GM21723 (cell line): Measurements from ENCODE around the gene LIN28B.
"Not testable (repeated sequence)": the region's sequence is repeated elsewhere in the genome, so short reads cannot be mapped to it uniquely, and the experiment has no call there.

Experiments
- ATAC-seq: cut with Tn5 transposase; IDR thresholded peaks from one replicate; pipeline ENCODE4 v1.9.1; 2021; ENCODE audit warnings: mild to moderate bottlenecking, moderate library complexity; ENCODE audit not compliant: unreplicated experiment

LIN28B gene

DNA sequence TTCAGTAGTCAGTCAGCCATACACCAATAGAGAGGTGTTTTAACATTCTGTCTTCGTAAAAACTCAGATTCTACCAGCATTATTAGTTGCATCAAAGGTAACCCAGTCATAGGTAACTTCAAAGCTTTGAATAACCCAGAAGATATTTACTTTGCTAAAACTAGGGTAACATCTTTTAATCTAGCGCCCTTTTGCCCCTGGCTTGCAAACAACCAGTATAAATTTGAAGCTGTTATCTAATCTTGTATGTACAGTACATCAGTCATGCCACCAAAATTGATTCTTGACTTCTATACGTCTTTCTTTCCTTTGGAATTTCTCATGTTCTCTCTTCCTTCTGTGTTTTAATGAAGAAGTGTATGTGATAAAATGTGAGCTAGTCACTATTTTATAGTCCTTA is 109.3 kb downstream of the LIN28B start:
- ATAC-seq = no peak

DNA sequence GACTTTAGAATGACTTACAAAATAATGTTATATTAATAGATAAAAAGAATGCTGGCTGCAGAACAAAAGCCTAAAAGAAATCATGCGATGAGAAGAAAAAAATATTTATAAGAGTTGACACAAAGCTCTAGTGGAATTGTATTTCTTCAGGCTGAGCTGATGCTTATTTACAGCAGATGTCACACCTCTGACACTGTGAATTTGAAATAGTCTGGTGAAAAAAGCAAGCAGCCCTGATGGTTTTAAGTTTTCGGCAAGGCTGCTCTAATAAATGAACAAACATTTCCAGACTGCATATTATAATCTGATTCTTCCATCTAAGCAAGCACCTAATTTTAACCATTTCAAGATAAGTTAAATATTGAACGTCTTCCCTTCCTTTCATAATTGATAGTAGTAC is 109.9 kb downstream of the LIN28B start:
- ATAC-seq = no peak

DNA sequence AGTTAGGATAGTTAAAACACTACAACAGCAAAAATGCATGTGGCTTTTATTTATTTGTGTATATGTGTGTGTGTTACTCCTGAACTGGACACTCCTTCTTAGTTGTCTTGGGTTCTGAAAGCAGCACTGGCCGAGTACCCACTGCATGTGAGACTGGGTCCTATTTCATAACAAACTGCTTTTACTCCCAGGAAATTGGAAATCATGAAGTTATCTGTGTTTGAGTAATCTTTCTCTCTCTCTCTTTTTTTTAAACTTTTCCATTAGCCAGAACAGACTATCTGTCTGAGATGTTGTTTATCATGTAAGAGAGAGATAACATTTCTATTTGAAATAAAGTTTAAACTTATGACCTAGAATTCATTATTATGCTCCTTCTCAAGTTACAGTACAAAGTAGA is 110.4 kb downstream of the LIN28B start:
- no peak for ATAC-seq

DNA sequence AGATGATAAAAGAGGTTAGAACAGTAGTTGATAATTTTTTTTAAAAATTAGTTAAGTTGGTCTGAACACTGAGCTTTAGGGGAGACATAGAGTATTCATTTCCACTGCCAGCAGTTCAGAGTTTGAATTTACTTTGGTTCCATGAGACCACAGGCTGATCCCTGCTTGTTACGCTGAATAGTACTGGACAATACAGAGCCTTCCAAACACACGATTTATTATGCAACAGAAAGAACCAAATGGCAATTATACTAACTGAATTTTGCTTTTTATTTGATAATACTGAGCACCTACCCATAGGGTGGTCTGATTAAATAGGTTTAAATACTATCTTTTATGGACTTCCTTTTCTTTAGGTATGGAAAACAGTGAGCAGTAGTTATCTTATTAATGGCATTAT is 111.5 kb downstream of the LIN28B start:
- ATAC-seq = no peak

DNA sequence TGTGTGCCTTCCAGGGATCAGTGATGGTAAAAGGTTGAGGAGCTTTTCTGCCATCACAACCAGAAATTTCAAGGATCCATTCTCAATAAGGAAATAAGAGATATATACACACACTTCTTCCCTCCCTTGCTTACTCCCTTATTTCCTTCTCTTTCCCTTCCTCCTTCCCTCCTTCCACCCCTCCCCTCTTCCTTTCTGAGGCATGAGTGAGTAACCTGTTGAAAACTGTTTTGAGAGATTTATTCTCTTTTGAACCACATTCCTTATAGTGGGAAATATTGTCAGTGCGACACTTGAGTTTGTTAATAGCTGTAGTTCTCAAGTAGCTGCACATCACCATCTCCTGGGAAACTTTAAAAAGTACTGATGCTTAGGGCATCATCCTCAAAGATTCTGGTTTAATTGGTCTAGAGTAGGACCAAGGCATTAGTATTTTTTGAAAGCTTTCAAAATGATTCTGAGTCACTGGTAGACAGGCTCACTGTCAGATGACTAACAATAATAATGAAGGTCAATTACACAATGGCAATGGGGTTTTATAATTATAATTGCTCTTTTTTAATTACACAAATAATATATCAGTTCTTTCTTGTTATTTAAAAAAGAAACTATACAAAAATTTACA is 113.0 kb downstream of the LIN28B start:
- no peak for ATAC-seq

DNA sequence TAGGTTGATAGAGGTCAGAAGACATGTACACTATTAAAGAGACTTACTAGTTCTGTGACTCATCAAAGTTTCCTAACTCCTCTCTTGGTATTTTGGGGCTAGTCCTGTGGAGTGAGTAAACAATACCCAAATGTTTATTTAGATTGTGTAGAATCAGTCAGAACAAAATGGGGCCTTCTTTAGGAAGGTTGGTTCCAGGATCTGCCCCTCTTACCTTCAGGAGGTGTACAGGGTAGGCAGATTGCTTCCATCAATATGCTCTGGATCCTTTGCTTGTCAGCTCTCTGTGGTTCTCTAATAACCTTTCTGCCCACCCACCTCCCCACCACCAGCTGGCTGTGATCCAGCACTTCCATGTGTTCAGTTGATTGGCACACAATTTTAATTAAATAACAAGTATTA is 115.9 kb downstream of the LIN28B start:
- ATAC-seq = no peak

DNA sequence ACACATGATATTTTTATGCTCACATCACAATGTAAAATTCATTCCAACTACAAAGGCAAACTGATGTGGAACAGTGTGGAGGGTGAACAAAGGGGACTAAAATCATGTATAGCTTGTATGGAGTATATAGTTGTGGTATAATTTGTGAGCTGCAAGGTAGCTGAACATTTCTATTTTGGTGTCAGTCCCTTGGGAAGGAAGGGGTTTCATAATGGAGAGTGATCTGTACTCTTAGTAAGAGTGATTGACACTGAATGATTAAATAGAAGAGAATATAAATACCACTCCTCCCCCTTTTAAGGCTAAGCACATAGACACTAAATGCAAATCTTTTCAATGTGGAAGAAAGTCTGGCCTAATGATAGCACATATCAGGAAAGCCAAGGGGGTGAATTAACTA is 118.3 kb downstream of the LIN28B start:
- no peak for ATAC-seq

DNA sequence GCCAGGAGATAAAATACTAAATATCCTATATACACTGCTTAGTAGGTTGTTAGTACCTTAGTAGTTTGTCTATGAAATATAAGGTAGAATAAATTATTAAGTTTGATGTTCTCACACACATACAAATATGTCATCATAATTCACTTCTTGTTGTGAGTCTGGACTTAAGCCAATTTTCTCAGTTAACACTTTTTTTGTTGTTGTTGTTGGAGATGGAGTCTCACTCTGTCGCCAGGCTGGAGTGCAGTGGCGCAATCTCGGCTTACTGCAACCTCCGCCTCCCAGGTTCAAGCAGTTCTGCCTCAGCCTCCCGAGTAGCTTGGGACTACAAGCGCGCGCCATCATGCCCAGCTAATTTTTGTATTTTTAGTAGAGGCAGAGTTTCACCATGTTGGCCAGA is 119.5 kb downstream of the LIN28B start:
- not testable (repeated sequence) for ATAC-seq

DNA sequence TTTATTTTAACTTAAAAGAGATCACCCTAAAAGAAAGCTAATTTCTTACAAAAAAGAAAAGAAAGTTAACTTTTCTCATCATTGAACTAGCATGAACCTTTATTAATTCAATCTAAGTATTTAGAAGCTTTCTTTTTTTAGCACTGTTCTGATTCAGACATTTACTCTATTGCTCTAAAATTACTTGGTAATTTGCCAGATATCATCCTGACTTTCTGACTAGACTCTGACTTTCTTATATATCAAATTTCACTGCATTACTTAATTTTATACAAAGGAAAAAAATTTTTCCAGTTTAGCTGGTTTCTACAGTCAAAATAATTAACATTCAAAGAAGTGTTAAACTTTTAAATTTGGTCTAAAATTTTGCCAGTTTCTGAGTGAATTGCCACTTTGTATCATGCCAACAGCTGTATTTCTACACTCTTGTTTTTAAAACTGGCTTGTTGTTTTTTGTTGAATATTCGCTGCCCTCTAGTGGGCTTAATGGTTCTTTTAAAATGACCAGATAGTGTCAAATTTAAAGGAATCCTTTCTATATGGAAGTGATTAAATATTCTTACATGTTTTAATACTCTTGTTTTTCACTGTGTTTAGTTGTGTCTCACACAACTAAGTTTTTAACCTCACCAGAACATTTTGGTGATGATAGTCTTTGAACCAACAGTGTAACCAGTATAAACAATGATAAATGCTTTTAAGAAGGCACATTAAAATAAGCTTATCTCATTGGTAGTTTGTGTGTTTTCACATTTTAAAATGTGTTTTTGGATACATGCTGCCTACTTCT is 120.9 kb downstream of the LIN28B start:
- ATAC-seq = no peak

DNA sequence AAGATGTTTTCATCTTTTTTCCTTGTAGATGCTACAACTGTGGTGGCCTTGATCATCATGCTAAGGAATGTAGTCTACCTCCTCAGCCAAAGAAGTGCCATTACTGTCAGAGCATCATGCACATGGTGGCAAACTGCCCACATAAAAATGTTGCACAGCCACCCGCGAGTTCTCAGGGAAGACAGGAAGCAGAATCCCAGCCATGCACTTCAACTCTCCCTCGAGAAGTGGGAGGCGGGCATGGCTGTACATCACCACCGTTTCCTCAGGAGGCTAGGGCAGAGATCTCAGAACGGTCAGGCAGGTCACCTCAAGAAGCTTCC is 121.4 kb downstream of the LIN28B start:
- ATAC-seq = no peak

DNA sequence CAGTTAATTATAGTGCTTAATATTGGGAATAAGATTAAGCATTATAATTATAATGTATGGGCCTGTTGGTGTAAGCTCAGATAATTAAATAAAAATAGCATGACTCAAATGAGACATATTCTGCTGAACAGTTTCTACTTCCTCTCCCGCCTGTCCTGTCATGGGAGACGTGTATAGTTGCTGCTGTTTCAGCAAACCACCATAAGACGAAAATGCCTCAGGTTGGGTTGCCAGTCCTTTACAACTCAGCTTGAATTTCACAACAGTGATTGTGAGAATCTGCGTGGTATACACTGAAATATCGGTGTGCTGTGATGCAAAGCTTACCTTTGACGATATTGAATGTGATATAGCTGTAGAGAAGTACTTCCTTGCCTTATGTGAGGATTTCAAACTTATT is 123.4 kb downstream of the LIN28B start:
- no peak for ATAC-seq

DNA sequence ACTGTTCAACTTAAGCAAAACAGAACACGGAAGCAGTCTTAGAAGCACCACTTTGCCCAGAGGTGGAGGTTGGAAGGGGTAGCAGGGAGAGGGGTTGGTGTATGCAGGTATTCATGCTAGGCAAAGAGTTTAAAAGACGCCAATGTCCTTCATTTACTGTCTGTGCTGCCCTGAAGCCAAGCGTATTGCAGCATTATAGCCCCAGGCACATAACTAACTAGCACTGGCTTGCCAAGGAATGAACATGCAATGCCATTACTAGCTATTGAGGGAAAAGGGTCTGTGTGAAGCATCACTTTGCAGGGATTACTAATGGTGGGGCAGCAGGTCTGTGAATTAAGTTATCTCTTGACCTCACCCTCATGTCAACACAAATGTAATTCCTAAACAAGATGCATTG is 124.8 kb downstream of the LIN28B start:
- not testable (repeated sequence) for ATAC-seq

DNA sequence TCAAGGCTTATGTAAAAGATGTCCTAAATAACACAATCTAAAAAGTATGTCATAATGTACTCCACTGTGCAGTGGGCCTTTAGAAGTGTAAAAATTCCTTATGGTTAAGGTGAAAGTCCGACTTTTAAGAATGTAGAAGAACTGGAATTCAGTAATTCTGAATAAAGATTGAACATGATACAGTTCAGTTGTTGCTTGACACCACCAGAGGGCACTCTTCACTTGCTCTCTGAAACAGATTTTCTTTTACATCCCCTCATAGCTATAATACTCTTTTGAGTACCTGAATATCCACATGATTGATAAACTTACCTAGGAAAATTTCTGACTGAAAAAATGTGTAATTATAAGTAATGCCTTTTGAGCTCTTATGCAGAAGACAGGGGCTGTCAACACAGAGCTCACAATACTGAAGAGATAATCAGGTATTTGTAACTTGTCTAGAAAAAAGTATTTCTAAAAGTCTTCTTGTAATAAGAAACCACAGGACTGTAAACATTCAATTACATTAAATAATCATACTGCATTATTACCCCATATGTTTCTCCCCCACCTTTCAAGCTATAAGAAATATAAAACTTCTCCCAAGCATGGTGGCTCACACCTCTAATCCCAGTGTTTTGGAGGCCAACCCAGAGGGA is 130.8 kb downstream of the LIN28B start:
- ATAC-seq = peak; percentile 83

DNA sequence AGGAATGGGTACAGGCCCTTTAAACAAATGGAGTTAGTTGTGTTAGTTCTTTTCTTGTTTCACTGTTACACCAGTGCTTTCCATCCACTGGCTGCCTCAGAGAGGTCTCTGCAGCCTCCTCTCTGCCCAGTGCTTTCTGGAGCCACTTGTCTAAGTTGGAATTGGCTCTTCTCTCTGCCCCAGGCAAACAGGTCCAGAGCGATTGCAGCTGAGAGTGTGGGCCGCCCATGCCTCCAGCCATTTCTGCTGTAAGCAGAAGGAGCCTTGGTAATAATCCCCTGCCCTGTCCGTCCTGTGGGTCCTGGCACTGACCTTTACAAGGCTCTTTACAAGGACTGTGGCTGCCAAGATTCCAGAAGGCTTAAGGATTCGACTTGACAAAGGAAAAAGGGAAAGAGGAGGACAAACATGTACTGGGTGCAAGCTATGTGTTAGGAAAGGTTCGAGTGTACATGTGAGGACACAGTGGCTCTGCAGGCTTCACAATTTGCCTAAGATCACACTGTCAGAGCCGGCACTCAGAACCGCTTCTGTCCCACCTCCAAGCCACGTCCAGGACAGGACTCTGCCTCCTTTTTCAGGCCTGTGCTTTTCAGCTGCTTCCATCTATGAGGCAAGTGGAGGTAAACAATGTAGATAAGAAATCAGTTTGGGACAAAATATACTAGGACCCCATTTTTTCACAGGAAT is 134.4 kb downstream of the LIN28B start:
- ATAC-seq = no peak

DNA sequence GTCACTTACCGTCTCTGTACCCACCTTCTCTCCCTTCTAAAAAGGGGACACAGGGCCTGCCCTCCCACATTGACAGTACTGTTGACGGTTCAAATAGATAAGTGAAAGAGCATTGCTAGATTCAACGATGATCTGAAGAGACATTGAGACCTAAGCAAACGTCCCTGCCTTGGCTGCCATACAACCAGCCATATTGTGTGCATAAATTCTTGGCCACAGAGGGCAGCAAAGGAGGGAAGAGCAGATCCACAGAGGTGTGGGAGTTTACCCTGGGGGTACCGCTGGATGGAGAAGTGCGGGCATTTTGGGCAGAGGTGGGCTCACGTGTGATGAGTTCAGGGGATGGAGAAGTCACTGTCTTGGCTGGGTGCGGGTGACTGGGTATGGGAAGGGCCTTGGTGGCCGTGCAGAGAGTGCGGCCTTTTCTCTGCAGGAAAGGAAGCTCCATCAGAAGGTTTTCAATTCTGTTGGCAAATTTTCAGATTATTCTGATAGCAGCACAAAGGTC is 137.3 kb downstream of the LIN28B start:
- no peak for ATAC-seq

DNA sequence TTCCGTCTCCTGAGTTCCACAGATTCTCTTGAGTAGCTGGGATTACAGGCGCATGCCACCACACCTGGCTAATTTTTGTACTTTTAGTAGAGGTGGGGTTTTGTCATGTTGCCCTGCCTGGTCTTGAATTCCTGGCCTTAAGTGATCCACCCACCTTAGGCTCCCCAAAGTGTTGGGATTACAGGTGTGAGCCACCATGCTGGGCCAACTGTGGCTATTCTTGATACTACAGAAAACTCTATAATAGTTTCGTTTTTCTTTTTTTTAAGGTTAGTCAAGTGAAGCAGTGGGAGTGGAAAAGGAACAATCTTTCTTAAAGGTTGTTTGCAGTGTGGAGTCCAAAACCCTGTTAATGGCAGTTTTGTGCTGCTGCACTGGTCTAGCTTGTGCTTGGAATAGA is 138.2 kb downstream of the LIN28B start:
- no peak for ATAC-seq

DNA sequence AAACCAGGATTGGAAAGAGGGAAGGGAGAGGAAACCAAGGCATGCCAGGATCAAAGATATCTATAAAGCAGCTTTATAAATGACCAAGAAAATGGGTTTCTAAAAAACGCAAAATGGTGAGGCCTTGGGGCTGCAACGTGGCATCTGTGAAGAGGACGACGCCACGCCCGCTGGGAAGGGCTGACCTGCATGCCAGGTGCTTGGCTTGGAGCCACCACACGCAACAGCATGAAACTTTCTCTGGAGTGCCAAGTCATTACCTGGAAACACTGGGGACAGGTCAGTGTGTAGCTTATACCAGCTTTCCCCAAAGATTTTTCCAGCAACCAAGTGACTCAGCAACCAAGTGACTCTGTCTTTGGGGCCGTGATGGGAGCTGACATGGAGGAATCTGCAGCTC is 140.4 kb downstream of the LIN28B start:
- ATAC-seq = no peak

DNA sequence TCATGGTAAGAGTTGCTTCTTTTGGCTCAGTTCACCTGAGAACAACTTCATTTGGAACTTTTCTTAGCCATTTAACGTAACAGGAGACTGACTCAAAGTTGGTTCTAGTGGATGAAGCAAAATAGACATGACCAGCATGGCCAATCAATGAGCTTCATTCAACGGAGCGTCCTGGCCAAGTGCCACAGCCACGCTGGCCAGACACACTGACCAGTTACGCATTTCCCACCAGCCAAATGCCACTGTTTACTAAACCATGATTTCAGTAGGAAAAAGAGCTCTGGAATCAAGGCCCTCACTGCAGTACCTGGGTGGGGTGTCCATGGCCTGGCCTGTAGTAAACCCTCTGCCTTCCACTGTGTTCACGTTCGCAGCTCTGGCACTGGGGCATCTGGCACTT is 142.5 kb downstream of the LIN28B start:
- ATAC-seq = no peak

DNA sequence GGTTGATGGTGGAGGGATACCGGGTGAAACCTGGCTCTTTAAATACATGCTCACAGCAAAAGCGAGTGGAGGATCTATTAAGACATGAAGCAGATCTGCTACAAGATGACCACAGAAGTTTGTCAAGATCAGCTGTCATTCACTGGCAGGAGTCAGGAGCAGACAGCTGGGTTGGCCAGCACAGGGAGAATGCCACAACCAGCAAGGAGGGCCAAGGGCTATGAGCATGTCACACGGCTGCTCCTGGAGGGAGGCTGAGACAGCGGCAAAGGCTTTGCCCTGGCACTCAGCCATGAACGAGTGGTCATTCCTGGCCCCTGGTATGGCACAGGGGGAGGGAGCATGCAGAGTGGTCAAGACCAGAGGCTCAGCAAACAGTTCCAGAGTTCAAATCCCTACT is 145.3 kb downstream of the LIN28B start:
- no peak for ATAC-seq

DNA sequence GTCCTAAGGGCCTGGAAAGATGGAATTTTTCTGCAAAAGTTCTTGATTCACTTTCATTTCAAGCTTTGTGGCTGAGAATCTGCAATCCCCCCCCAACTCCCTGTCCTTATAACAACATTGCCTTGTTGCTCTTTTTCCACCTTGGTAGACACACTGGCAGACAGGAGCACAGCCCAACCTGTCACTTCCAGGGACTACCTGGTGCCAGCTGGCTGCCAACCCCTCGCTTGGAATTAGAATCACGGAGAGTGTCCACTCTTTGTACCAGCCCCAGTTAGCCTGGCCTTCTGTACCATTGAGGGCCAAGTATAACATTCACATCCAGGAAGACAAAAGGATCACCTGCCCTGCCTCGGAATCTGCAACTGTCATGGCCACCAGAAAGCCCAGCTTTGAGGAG is 148.2 kb downstream of the LIN28B start:
- no peak for ATAC-seq

DNA sequence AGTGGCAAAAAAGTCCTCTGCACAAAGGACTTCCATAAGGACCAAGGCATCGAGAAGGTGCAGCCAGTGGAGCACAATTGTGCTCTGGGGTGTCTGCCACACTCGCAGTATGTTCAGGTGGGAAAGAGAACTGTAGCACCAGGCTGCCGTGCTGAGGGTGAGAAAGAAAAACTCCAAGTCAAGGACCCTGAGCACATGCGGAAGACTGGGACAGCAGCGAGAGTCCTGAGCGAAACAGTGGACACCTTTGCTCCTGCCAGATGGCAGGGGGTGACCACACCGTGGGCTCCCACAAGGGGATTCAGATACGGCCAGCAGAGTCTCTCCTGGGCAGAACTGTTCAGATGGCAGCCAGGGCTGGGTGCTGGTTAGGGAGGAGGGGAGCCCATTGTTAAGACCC is 149.4 kb downstream of the LIN28B start:
- ATAC-seq = no peak

DNA sequence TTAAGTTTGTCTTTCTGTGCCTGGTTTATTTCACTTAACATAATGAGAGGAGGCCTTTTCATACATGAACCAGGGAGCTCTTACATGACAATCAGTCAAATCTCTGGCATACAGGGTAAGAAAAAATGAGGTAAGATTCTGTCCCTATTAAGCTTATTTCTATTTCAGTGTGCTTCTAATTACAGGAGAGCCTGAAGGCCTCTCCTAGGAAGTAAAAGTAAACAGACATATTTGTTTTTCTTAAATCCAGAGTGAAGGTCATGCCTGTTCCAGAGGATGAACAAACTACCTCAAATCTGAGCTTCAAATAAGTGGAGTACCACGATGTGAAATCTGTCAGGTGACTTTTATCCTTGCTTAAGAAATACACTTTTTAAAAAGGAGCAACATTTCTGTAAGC is 150.3 kb downstream of the LIN28B start:
- ATAC-seq = no peak
